ENCODE results near the gene ATP2A3. TPM values are rescaled to one million over a fixed set of nuclear protein-coding genes. Genes with fewer than 3 reads are reported as not detected.

The ATP2A3 gene
- total RNA-seq, 1 experiment from 2014 or later = 8.2 TPM

GRCh38 chr17:3966720-3967363 is 2.6 kb upstream of the ATP2A3 start:
- Histone ChIP-seq H3K4me1 (no peaks in the 10 kb centered on the region), H3K27me3 (replicated peaks; ENCODE audit: control insufficient read depth, insufficient read depth, low read length) (no peaks in the 10 kb centered on the region), H3K9me3 (no peaks in the 10 kb centered on the region), H3K4me3 (ENCODE audit: low read depth, low read length) (no peak overlapping the region), H3K36me3 (ENCODE audit: control insufficient read depth, insufficient read depth, low read length) (no peaks in the 10 kb centered on the region)
- no peak overlapping the region for H3K27ac Mint-ChIP-seq (ENCODE audit: unreplicated experiment)
- intact Hi-C loops (cut with micrococcal nuclease; ENCODE audit: unreplicated experiment) = no loop called here
- no peak overlapping the region for H3K4me3 Mint-ChIP-seq (ENCODE audit: unreplicated experiment)
- no peaks in the 10 kb centered on the region for H3K4me1 Mint-ChIP-seq (ENCODE audit: low read depth, unreplicated experiment)
- no peaks in the 10 kb centered on the region for H3K36me3 Mint-ChIP-seq (ENCODE audit: insufficient read depth, unreplicated experiment)
- ChIA-PET CTCF (no interaction called here), POLR2A (no interaction called here)
- no peak for DNase-seq
- no peaks in the 10 kb centered on the region for H3K9me3 Mint-ChIP-seq (ENCODE audit: unreplicated experiment)
- no peak for TF ChIP-seq CTCF (IDR thresholded peaks at IDR 0.05; ENCODE audit: insufficient read depth in 1 of 2, low read depth in 1 of 2, low read length in 1 of 2, severe bottlenecking in 1 of 2, unreplicated experiment in 1 of 2)
- no peaks in the 10 kb centered on the region for H3K27me3 Mint-ChIP-seq (ENCODE audit: insufficient read depth, unreplicated experiment)
- no TSS peak for BruUV-seq (replicated peaks)

DNA sequence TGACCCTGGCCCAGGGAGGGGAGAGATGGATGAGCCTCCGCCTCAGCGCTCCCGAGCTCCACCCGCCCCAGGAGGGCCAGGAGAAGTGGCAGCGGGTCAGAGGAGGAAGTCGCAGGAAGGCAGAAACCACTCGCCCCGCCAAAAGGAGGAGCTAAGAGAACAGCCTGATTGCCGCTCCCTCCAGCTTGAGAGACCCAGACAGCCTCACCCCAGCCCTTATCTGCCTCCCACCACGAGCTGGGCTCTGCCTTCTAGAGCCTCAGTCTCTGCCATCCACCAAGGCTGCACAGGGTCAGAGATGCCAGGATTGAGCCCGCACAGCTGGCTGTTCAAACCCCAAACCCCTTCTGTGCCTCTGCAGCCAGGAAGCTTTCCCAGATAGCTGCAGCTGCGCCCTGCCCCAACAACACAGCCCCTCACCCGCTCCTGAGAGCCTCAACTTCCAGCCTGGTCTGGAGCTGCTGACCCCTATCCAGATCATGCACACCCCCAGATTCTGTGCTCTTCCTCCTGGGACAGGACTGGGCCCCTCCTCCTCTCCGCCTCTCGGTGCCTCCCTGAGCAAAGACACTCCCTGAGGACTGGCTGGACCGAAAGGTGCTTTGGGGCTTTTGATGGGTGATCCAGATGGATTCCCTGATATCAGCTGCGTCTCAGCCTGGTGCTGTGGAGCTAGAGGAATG is 1.0 kb upstream of the ATP2A3 start:
- H3K4me1 ChIP-seq = no peaks in the 10 kb centered on the region
- POLR2A ChIA-PET = interaction anchor here (0.6 to 1.1 kb wide), 3 partner anchors 19 to 39 kb away, joined by 3 to 6 read pairs (median 6); no protein-coding TSS in a partner anchor

More for the DNA sequence above, 1.0 kb upstream of the ATP2A3 start:
- Mint-ChIP-seq H3K27ac (ENCODE audit: unreplicated experiment) (peak overlapping the region; percentile 42), H3K4me1 (ENCODE audit: low read depth, unreplicated experiment) (no peaks in the 10 kb centered on the region), H3K36me3 (ENCODE audit: insufficient read depth, unreplicated experiment) (no peaks in the 10 kb centered on the region), H3K9me3 (ENCODE audit: unreplicated experiment) (no peaks in the 10 kb centered on the region), H3K4me3 (ENCODE audit: unreplicated experiment) (peak overlapping the region; percentile 74), H3K27me3 (ENCODE audit: insufficient read depth, unreplicated experiment) (no peaks in the 10 kb centered on the region)
- no TSS peak for BruUV-seq (replicated peaks)
- no peaks in the 10 kb centered on the region for H3K27me3 ChIP-seq (replicated peaks; ENCODE audit: control insufficient read depth, insufficient read depth, low read length)
- DNase-seq = peak; percentile 59 to 71
- no peaks in the 10 kb centered on the region for H3K9me3 ChIP-seq
- no peak for TF ChIP-seq CTCF (IDR thresholded peaks at IDR 0.05; ENCODE audit: insufficient read depth in 1 of 2, low read depth in 1 of 2, low read length in 1 of 2, severe bottlenecking in 1 of 2, unreplicated experiment in 1 of 2)
- CTCF ChIA-PET = interaction anchor here (1.0 to 1.6 kb wide), 4 partner anchors 31 to 228 kb away, joined by 4 to 7 read pairs (median 6); no protein-coding TSS in a partner anchor
- intact Hi-C loops (cut with micrococcal nuclease; ENCODE audit: unreplicated experiment) = no loop called here
- peak overlapping the region; percentile 47 for H3K4me3 ChIP-seq (ENCODE audit: low read depth, low read length)
- no peaks in the 10 kb centered on the region for H3K36me3 ChIP-seq (ENCODE audit: control insufficient read depth, insufficient read depth, low read length)

Measured in Caco-2 (cell line).